GM12878 (cell line): ENCODE data around the gene ZBTB33. TPM values are rescaled to one million over a fixed set of nuclear protein-coding genes. Genes with fewer than 3 reads are reported as not detected.

Experiments
- ATAC-seq: fragments of 200-7000 bp; cut with Tn5 transposase; 3 replicates; pipeline ENCODE4 v1.9.1; 2020; ENCODE audit warnings: mild to moderate bottlenecking, moderate library complexity
- BruUV-seq: library from RNA; stranded (reverse); fragments of 400-500 nt; replicated peaks from 2 replicates; lab custom pipeline; 2021; lab: Mats Ljungman, UMichigan
- CTCF ChIA-PET: fragments of 300-600 bp; sonication (Branson Sonifier 250); formaldehyde crosslinking; extraction: SDS; loops from one replicate; lab custom pipeline; 2021; ENCODE audit warnings: inconsistent platforms; lab: Yijun Ruan, JAX
- POLR2A ChIA-PET: fragments of 350-600 bp; formaldehyde crosslinking; extraction: SDS; loops from one replicate; lab custom pipeline; 2021; ENCODE audit warnings: inconsistent platforms; lab: Charles Lee
- RAD21 ChIA-PET: fragments of 300-600 bp; sonication (Branson Sonifier 250); formaldehyde crosslinking; loops from one replicate; lab custom pipeline; 2023; ENCODE audit warnings: antibody characterized with exemption; ENCODE audit not compliant: unreplicated experiment; lab: Charles Lee
- SMC1A ChIA-PET: fragments of 300-600 bp; sonication (Branson Sonifier 250); formaldehyde crosslinking; loops from one replicate; lab custom pipeline; 2023; ENCODE audit not compliant: unreplicated experiment, uncharacterized antibody; lab: Charles Lee
- DNase-seq: peaks from one replicate; pipeline ENCODE4 v3.0.0-alpha.2; 2011; ENCODE audit warnings: low read depth, low spot score
- FAIRE-seq: peaks from 3 replicates; lab custom pipeline; 2011; peaks lifted over from hg19 to GRCh38; lab: Jason Lieb, UNC
- H2AFZ ChIP-seq: 2 replicates; pipeline ENCODE4 v1.6.0; 2011; ENCODE audit warnings: low read depth, low read length, control low read depth; ENCODE audit not compliant: control insufficient read depth
- H3K27ac ChIP-seq: 2 replicates; pipeline ENCODE4 v1.5.1; 2011; ENCODE audit warnings: control low read depth; ENCODE audit not compliant: control insufficient read depth, insufficient read depth
- H3K27me3 ChIP-seq, 2 experiments: replicated peaks in 1 of 2; 2 replicates each; pipeline versions ENCODE4 v1.6.0 to v1.6.1; 2011; ENCODE audit warnings: low read length in 1 of 2; ENCODE audit not compliant: control insufficient read depth in 2 of 2, insufficient read depth in 2 of 2
- H3K36me3 ChIP-seq, 2 experiments: 2 replicates each; pipeline ENCODE4 v1.5.1; 2011; ENCODE audit warnings: low read length in 1 of 2; ENCODE audit not compliant: control insufficient read depth in 2 of 2, insufficient read depth in 2 of 2
- H3K4me1 ChIP-seq: 2 replicates; pipeline ENCODE4 v1.6.1; 2011; ENCODE audit warnings: mild to moderate bottlenecking, low read length, moderate library complexity, mixed read lengths; ENCODE audit not compliant: control insufficient read depth, insufficient read depth
- H3K4me2 ChIP-seq: 2 replicates; pipeline ENCODE4 v1.6.0; 2011; ENCODE audit warnings: control low read depth; ENCODE audit not compliant: control insufficient read depth, insufficient read depth
- H3K4me3 ChIP-seq: fragments of 200-600 bp; sonication (generic); 2 replicates; pipeline ENCODE4 v1.5.1; 2016
- H3K79me2 ChIP-seq: 2 replicates; pipeline ENCODE4 v1.6.0; 2011; ENCODE audit warnings: low read length; ENCODE audit not compliant: control insufficient read depth, insufficient read depth
- H3K9ac ChIP-seq: 2 replicates; pipeline ENCODE4 v1.8.0; 2011; ENCODE audit warnings: low read length, control low read depth, mixed read lengths; ENCODE audit not compliant: control insufficient read depth, insufficient read depth
- H3K9me3 ChIP-seq: replicated peaks from 3 replicates; pipeline ENCODE4 v1.5.1; 2011; ENCODE audit warnings: mild to moderate bottlenecking, low read length; ENCODE audit not compliant: control insufficient read depth, insufficient read depth
- H4K20me1 ChIP-seq: 2 replicates; pipeline ENCODE4 v1.6.0; 2011; ENCODE audit not compliant: control insufficient read depth, insufficient read depth
- ATF7 ChIP-seq: fragments of 450-650 bp; IDR thresholded peaks from 2 replicates; pipeline ENCODE4 v1.6.1; 2016; ENCODE audit warnings: low read depth, mild to moderate bottlenecking
- BACH1 ChIP-seq: fragments of 450-650 bp; IDR thresholded peaks from 2 replicates; pipeline ENCODE4 v1.6.1; 2017; ENCODE audit warnings: mild to moderate bottlenecking, borderline replicate concordance
- E2F4 ChIP-seq: IDR thresholded peaks from 2 replicates; pipeline ENCODE4 v1.6.1; 2012; ENCODE audit warnings: low read depth, low read length, improper control_type of control experiment
- ESRRA ChIP-seq: IDR thresholded peaks from 2 replicates; pipeline ENCODE4 v1.6.1; 2012; ENCODE audit warnings: mild to moderate bottlenecking, low read length, improper control_type of control experiment
- ETV6 ChIP-seq, 2 experiments: fragments of 450-650 bp in 1 of 2; IDR thresholded peaks in 1 of 2; conservative IDR thresholded peaks in 1 of 2; 2 replicates each; pipeline ENCODE4 v1.6.1; 2014; ENCODE audit warnings: antibody characterized with exemption in 1 of 2, borderline replicate concordance in 1 of 2, low read depth in 1 of 2, mild to moderate bottlenecking in 1 of 2, moderate library complexity in 1 of 2
- FOXK2 ChIP-seq: fragments of 450-650 bp; IDR thresholded peaks from 2 replicates; pipeline ENCODE4 v1.6.1; 2017; ENCODE audit warnings: mild to moderate bottlenecking, moderate library complexity
- GATAD2B ChIP-seq: fragments of 450-650 bp; conservative IDR thresholded peaks from 2 replicates; pipeline ENCODE4 v1.6.1; 2017; ENCODE audit warnings: low read depth, mild to moderate bottlenecking, moderate library complexity
- KAT2A ChIP-seq: conservative IDR thresholded peaks from 2 replicates; pipeline ENCODE4 v1.6.1; 2011; ENCODE audit warnings: low read depth, low read length; ENCODE audit not compliant: control insufficient read depth
- LARP7 ChIP-seq: fragments of 450-650 bp; IDR thresholded peaks from 2 replicates; pipeline ENCODE4 v1.6.1; 2017; ENCODE audit warnings: mild to moderate bottlenecking
- MYC ChIP-seq: IDR thresholded peaks from 2 replicates; pipeline ENCODE4 v1.6.1; 2011; ENCODE audit warnings: mild to moderate bottlenecking, low read length, moderate library complexity, inconsistent platforms; ENCODE audit not compliant: insufficient read depth, insufficient replicate concordance, insufficient read length, severe bottlenecking
- POLR2AphosphoS5 ChIP-seq: IDR thresholded peaks from 2 replicates; pipeline ENCODE4 v1.6.1; 2011; ENCODE audit warnings: mild to moderate bottlenecking, low read length, inconsistent platforms
- RCOR1 ChIP-seq: conservative IDR thresholded peaks from 2 replicates; pipeline ENCODE4 v1.6.1; 2012; ENCODE audit warnings: low read depth, low read length, improper control_type of control experiment
- SREBF1 ChIP-seq: IDR thresholded peaks from 2 replicates; pipeline ENCODE4 v1.6.1; 2012; ENCODE audit warnings: mild to moderate bottlenecking, low read length
- SUPT20H ChIP-seq: IDR thresholded peaks from 2 replicates; pipeline ENCODE4 v1.6.1; 2011; ENCODE audit warnings: low read depth, mild to moderate bottlenecking, low read length, moderate library complexity, borderline replicate concordance; ENCODE audit not compliant: control insufficient read depth
- TBL1XR1 ChIP-seq: IDR thresholded peaks from 2 replicates; pipeline ENCODE4 v1.6.1; 2012; ENCODE audit warnings: low read depth, low read length, improper control_type of control experiment
- YBX1 ChIP-seq: fragments of 450-650 bp; IDR thresholded peaks from 2 replicates; pipeline ENCODE4 v1.6.1; 2016; ENCODE audit warnings: antibody characterized with exemption
- ZNF687 ChIP-seq: fragments of 450-650 bp; IDR thresholded peaks from 2 replicates; pipeline ENCODE4 v1.6.1; 2017; ENCODE audit warnings: mild to moderate bottlenecking, moderate library complexity
- WGBS: methylation state at CpG from one replicate; pipeline ENCODE4 v1.1.6; 2016; ENCODE audit warnings: low lambda C conversion rate; ENCODE audit not compliant: insufficient replicate concordance, insufficient coverage; ENCODE audit errors: missing lambda C conversion rate; 5-methylcytosine and 5-hydroxymethylcytosine counted together
- in situ Hi-C: fragments of 300-500 bp; cut with MboI; formaldehyde crosslinking; loops from 9 replicates; pipeline ENCODE4 v1.14.3; 2018; ENCODE audit warnings: mixed read lengths
- intact Hi-C: fragments of 100-400 bp; cut with micrococcal nuclease; formaldehyde crosslinking; loops from one replicate; pipeline ENCODE4 v1.14.2; 2022; ENCODE audit not compliant: unreplicated experiment
- polyA plus RNA-seq, 11 experiments: library from polyadenylated mRNA; depleted of rRNA in 4 of 11; unstranded in 6 of 11; stranded (reverse) in 5 of 11; fragments of >200 nt; fragmentation: Nextera tagmentation in 4 of 11; fragmentation: Illumina TruSeq in 1 of 11; extraction: Ambion mirVana in 4 of 11; extraction: Trizol in 1 of 11; gene quantifications; 1 replicate in 1 of 11; 2 replicates in 10 of 11; pipeline versions ENCODE4 v1.2.1 to v1.2.3, GENCODE V29; 2011 to 2016; ENCODE audit warnings: inconsistent platforms in 2 of 11, missing spikeins in 2 of 11, low read depth in 1 of 11
- total RNA-seq, 4 experiments: library from RNA; depleted of rRNA in 3 of 4; stranded (reverse); fragments of >200 nt in 3 of 4; fragmentation: Illumina TruSeq in 1 of 4; extraction: Trizol in 1 of 4; gene quantifications; 2 replicates each; pipeline versions ENCODE4 v1.2.1 to v1.2.3, GENCODE V29; 2013 to 2021
- TF ChIP-seq, protein P1 (sequence below): IDR thresholded peaks from 2 replicates; pipeline ENCODE4 v1.6.1; 2011; ENCODE audit warnings: low read depth, low read length, improper control_type of control experiment, borderline replicate concordance

The ZBTB33 gene
- total and polyA plus RNA-seq, 10 of the 15 experiments (the other 5 are each of a cell fraction or from before 2014, with no cell fraction given), result 5.2 to 26.3 (median 18.3) TPM

GRCh38 chrX:120270567-120270966, 20.0 kb downstream of the ZBTB33 start:
- H3K79me2 ChIP-seq, result no peaks in the 10 kb centered on the region
- ChIA-PET CTCF (interaction anchor here (0.5 kb wide), 1 partner anchor 8 kb away, joined by 3 read pairs; no protein-coding TSS in a partner anchor), RAD21 (interaction anchor here (0.6 kb wide), 1 partner anchor 182 kb away, joined by 3 read pairs; no protein-coding TSS in a partner anchor), POLR2A (interaction anchor here (1.8 kb wide), 1 partner anchor 17 kb away, joined by 10 read pairs; no protein-coding TSS in a partner anchor), SMC1A (interaction anchor here (1.2 to 1.8 kb wide), 3 partner anchors 10 to 51 kb away, joined by 3 to 8 read pairs (median 5); partner anchors contain the start of gene ZBTB33)
- no peaks in the 10 kb centered on the region for H4K20me1 ChIP-seq
- no peaks in the 10 kb centered on the region for H3K9me3 ChIP-seq
- no peak overlapping the region for H3K4me2 ChIP-seq
- BruUV-seq, result no TSS peak
- no peak overlapping the region for H3K4me3 ChIP-seq
- H2AFZ ChIP-seq, result no peak overlapping the region
- no peak for DNase-seq
- FAIRE-seq, result no peak
- in situ Hi-C loops (no loop called here), intact Hi-C loops (no loop called here)
- no peaks in the 10 kb centered on the region for H3K27me3 ChIP-seq
- no peak overlapping the region for H3K27ac ChIP-seq
- H3K36me3 ChIP-seq, result no peaks in the 10 kb centered on the region
- 24% methylated on average over 4 of the region's 4 CpGs for WGBS
- no peak overlapping the region for H3K9ac ChIP-seq
- ATAC-seq, result no peak
- H3K4me1 ChIP-seq, result no peaks in the 10 kb centered on the region
- TF ChIP-seq ZNF687 (no peak), ETV6 (conservative IDR thresholded peaks at IDR 0.05 in 1 of 2, IDR thresholded peaks at IDR 0.05 in 1 of 2; ENCODE audit: borderline replicate concordance in 1 of 2, low read depth in 1 of 2) (no peak), GATAD2B (no peak), POLR2AphosphoS5 (no peak), SUPT20H (no peak), LARP7 (no peak), RCOR1 (no peak), TBL1XR1 (no peak), BACH1 (no peak), SREBF1 (no peak), E2F4 (no peak), FOXK2 (no peak), KAT2A (no peak), YBX1 (no peak), ESRRA (no peak), MYC (no peak), ATF7 (no peak)
- TF ChIP-seq, protein P1, sequence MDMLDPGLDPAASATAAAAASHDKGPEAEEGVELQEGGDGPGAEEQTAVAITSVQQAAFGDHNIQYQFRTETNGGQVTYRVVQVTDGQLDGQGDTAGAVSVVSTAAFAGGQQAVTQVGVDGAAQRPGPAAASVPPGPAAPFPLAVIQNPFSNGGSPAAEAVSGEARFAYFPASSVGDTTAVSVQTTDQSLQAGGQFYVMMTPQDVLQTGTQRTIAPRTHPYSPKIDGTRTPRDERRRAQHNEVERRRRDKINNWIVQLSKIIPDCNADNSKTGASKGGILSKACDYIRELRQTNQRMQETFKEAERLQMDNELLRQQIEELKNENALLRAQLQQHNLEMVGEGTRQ, result no peak
